Measurements from ENCODE around the gene VPS13D.

The VPS13D gene

GRCh38 chr1:12244078-12244477 is 14.2 kb downstream of the VPS13D start:
- no peak overlapping the region for H3K4me3 ChIP-seq (ENCODE audit: low read depth, low read length)
- 0 out of 2 replicates have a peak, but pooled peaks have one; percentile 25 for TF ChIP-seq CTCF (IDR thresholded peaks at IDR 0.05; ENCODE audit: low read depth, low read length)

DNA sequence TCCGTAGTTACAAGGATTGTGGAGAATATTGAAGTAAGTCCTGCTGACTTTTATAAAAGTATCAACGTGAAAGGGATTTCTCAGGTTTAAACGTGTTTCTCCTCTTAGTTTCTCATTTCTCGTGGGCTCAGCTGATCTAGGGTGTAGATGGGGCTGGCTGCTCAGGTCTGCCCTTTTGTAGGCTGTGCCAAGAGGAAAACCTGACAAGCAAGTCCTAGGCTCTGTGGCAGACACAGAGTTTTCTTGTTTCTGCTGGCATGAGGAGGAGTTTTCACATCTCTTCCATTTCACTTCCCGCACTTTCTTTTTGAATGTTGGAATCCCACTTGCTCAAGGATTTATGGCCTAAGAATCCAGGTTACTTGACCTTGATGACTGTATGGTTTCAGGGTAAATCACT is 14.8 kb downstream of the VPS13D start:
- no peak for TF ChIP-seq CTCF (IDR thresholded peaks at IDR 0.05; ENCODE audit: low read depth, low read length)
- no peak overlapping the region for H3K4me3 ChIP-seq (ENCODE audit: low read depth, low read length)

GRCh38 chr1:12245116-12245515 is 15.3 kb downstream of the VPS13D start:
- no peak for TF ChIP-seq CTCF (IDR thresholded peaks at IDR 0.05; ENCODE audit: low read depth, low read length)
- H3K4me3 ChIP-seq (ENCODE audit: low read depth, low read length) = no peak overlapping the region

- H3K4me3 ChIP-seq (ENCODE audit: low read depth, low read length) = no peak overlapping the region
- no peak for TF ChIP-seq CTCF (IDR thresholded peaks at IDR 0.05; ENCODE audit: low read depth, low read length)
Observed at GRCh38 chr1:12245733-12246132, 15.9 kb downstream of the VPS13D start.

DNA sequence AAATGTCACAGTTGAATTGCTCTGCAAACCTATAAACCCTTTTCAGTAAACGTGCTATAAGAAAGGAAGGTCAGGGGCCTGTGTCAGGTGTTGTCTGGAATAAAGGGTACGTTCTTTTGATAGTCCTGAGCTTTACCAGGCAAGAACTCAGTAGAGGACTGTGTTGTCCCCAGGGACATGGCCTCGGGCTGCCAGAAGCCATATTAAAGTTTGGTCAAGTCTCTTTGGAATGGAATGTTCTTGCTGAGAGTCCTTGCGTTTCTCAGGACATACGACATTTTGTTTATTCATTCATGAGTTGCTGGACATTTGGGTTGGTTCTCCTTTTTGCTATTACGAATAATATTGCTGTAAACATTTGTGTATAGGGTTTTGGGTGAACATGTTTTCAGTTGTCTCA is 16.8 kb downstream of the VPS13D start:
- TF ChIP-seq CTCF (IDR thresholded peaks at IDR 0.05; ENCODE audit: low read depth, low read length) = no peak
- no peak overlapping the region for H3K4me3 ChIP-seq (ENCODE audit: low read depth, low read length)

DNA sequence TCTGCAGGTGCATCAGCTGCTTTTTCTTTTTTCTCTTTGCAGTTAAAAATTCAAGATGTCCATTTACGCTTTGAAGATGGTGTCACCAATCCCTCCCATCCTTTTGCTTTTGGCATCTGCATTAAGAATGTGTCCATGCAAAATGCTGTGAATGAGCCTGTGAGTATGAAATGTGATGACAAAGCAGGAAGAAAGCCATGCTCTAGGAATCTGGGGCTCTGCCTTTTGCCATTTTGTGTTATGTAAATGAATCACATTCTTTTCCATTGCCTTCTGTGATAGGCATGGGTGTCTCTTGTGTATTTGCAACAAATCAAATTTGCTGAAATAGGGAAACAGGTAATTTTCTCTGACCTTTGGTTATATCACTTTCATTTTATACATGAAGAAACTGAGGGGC is 19.4 kb downstream of the VPS13D start:
- TF ChIP-seq CTCF (IDR thresholded peaks at IDR 0.05; ENCODE audit: low read depth, low read length) = no peak
- no peak overlapping the region for H3K4me3 ChIP-seq (ENCODE audit: low read depth, low read length)

- no peak overlapping the region for H3K4me3 ChIP-seq (ENCODE audit: low read depth, low read length)
- TF ChIP-seq CTCF (IDR thresholded peaks at IDR 0.05; ENCODE audit: low read depth, low read length) = no peak
Observed at GRCh38 chr1:12249748-12250147, 19.9 kb downstream of the VPS13D start.
